Breast epithelium (tissue), 3 donors: ENCODE measurements around the gene CEACAM16.

Experiments
- CTCF ChIP-seq, 3 donors: fragments of 450-650 bp; IDR thresholded peaks; one replicate each; pipeline ENCODE4 v1.5.1; 2016 to 2017; ENCODE audit warnings: antibody characterized with exemption in 3 of 3, mild to moderate bottlenecking in 3 of 3, moderate library complexity in 3 of 3
- POLR2AphosphoS5 ChIP-seq, 3 donors: sonication (generic); formaldehyde crosslinking; IDR thresholded peaks; one replicate each; pipeline ENCODE4 v1.6.1; 2017; ENCODE audit warnings: antibody characterized with exemption in 3 of 3

- no peak for TF ChIP-seq POLR2AphosphoS5 (IDR thresholded peaks at IDR 0.05)
- TF ChIP-seq CTCF (IDR thresholded peaks at IDR 0.05) = no peak
Observed at GRCh38 chr19:44684892-44685863, 13.8 kb upstream of the CEACAM16 start.
